GM18873 (cell line): ENCODE data around the gene ARID1A.
"Not testable (repeated sequence)": the region's sequence is repeated elsewhere in the genome, so short reads cannot be mapped to it uniquely, and the experiment has no call there.

Source experiments
- ATAC-seq: cut with Tn5 transposase; IDR thresholded peaks from one replicate; pipeline ENCODE4 v1.9.1; 2021; ENCODE audit warnings: mild to moderate bottlenecking, moderate library complexity, moderate number of reproducible peaks; ENCODE audit not compliant: unreplicated experiment, low FRiP score

ARID1A gene

DNA sequence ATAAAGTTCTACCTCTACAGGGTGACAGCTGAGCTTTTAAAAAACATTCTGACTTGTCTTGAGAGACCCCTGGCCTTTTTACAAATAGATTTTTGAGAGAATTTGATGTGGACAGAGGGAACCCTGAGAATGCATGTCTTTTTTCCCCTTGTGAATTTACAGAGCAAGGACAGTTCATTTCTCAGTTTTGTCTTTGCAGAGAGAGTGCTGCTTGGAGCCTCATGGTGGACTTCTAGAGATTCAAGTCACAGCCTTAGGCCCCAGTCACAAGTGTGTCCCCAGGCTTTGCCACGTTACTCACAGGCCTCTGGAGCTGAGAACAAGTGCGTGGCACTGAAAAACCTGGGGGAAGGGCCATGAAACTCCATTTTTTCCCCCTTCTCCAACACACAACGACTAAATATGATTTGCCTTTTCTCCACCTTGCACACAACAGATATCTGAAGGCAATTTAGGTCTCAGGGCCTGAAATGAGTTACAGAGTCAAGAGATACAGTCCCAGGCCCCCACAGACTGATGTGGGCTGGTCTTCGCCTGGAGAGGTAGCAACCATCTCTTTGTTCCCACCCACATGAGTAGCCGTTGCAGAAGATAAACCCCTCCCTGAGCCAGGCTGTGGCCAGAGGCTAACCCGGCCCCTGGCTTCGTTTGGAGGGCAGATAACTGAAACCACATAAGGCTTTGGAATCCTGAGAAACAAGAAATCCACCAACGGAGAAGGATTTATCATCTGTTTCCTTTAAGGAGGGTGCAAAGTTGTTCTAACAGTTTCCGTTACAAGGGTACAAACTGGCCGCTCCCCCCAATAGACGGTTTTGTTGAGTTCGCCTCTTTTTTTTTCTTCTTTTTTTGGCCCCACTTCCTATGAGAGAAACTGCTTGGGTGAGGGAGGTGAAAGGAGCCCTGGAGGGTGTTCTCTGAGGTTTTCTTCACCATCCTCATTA lies 90.9 kb downstream of the ARID1A start:
- no peak for ATAC-seq

DNA sequence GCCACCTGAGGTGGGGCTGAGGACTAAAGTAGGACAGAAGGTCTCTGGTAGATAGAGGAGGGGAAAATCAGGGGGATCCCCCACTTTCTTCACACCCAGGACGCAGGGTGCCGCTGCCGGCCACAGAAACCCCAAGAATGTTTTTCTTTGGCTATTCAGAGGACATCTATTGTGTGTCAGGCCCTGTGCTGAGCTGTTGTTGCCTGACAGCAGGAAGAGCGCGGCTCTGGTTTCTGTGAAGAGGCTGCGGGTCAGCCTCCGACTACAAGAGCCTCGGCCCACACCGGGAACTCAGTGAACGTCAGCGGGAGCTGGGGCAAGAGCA lies 91.5 kb downstream of the ARID1A start:
- peak; percentile 38 for ATAC-seq

DNA sequence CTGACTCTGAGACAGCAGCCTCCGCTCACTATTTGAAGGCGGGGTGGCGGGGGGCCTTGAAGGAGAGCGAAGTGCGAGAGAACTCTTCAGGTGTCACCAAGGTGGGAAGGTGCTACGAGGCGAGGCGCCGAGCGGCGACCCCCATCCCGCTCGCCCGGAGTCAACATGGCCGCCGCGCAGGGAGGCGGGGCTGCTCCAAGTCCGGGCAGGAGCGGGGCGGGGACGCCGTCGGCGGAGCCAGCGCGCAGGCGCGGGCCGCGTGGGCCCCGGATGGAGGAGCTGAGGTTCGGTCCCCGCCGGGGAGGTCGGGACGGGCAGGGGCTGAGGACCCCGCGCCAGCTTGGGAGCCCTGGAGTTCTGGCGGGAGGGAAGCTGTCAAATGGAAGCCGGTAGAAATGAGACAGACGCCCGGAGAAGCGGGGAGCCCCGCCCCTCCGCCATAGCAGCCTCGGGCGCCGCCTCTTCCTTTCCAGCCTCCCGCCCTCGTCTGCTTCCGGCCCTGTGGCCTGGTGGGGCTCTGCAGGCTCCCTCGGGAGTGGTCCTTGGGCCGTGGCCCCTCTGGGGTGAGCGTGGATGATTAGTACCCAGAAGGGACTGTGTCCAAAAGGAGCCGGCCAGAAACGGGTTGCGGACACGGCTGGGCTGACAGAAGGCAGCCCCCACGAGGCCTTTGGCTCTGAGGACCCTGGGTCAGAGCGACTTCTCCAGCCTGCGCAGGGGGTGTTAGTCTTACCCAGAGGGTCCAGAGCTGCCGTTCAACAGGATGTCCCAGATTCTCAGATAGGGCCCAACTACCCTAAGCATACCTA lies 92.1 kb downstream of the ARID1A start, which contains the start of gene PIGV:
PIGV (plus strand) TSS at position 245 of the 809 bp plus-strand sequence. CDS start 2,866 bp downstream, outside the sequence.
- peak; percentile 58 for ATAC-seq

DNA sequence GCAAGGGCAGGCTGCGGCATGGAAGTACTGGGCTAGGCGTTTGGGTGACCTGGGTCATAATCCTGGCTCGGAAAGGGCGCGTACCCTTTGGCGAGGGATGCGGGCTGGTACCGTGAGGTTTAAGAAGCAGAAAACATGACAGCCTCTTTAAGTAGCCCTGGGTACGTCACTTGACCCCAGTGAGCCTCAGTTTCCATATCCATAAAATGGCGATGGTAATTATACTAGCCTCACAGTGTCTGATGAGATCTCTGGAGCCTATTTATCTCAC lies 92.6 kb downstream of the ARID1A start:
- no peak for ATAC-seq

DNA sequence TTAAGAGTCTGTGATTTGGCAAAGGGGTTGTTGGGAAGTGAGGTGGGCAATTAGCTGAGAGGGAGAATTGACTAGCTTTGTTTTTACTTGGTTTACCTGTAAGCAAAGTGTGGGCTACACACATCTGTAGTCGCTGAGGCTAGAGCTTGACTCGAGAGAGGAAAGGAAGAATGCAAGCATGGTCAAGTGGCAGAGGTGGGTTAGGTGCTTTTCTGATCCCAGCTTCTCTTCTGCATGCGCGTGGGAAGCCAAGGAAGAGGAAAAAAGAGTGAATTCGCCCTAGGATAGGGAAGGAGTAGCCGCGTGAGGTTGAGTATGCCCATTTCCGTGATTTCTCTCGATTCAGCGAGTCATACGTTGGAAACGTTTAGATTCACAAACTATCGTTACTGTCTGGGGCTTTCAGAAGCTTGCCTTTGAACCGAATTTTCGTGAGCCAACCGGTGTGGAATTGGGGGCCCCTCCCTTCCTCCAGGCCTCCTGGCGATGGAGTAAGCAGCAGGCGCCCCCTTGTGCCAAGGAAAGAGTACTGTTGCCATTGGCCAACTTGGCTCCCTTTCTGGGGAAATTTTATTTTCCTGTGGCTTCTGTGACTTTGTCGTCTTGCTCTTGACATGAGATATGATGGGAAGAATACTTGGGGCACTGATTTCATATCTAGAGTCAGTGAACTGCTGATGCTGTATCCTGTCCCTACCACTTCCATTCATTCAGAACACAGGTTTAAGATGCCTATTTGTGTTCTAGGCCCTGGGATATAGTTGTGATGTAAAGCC lies 93.2 kb downstream of the ARID1A start:
- ATAC-seq, result no peak

DNA sequence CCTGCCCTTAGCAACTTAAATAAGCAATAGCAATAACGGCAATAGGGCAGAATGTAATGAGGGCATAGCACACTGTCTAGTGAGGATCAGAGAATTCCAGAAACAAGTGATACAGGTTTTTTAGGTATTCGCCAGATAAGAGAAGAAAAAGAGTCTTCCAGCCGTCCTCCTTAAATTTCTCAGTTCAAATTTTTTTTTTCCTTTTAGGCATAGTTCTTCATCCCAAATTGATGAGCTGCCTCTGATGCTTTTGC lies 93.7 kb downstream of the ARID1A start:
- ATAC-seq, result no peak

DNA sequence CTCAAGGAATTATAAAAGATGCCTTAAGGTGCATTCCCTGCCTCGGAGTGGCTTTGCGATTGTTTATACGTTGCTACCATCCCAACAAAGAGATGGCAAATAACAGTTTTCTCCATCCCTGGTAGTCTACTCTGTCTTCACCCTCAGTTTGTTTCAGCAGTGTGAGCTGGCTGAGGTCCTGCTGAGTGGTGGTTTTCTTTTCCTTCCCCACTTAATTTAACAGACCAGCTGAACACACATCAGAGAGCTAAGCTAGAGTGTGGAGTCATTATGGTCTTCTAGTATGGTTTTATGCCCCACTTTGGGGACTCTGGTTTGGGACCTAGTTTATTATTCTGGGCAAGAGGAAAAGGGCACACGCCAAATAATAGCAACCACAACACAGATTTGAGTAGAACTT lies 94.1 kb downstream of the ARID1A start:
- no peak for ATAC-seq

DNA sequence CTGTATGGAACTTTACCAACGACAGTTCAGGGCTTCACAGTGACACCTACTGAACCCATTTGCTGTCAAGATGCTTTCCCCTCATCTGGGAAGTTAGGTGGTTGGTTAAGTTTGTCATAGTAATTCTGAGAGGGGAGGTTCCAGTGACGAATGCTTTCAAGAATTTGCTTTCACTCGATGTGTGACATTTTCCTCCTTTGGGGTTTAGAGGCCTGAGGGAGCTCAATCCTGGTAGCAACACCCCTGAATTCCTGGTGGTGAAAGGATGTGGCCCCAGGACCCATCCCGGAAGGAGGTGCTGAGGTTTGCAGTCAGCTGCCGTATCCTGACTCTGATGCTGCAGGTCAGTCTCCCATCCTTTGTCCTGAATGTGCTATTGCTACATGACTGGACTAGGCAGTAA lies 94.7 kb downstream of the ARID1A start:
- no peak for ATAC-seq

DNA sequence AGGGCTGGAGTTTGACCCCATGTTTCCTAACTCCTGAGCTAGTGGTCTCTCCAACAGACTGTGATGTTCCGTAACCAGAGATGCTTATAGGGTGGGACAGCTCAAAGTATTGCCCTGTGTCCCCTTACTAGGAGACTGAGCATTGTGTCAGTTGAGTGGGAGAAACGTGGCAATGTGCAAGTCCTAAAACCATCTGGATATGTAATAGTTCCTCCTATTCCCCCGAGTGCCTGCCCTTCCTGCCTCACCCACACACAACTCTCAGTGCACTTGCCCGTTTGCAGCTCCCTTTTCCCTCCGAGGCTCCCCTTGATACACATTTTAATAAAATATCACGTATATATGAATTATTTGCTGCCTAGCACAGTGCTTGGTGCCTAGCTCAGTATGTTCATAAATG lies 95.3 kb downstream of the ARID1A start:
- no peak for ATAC-seq

DNA sequence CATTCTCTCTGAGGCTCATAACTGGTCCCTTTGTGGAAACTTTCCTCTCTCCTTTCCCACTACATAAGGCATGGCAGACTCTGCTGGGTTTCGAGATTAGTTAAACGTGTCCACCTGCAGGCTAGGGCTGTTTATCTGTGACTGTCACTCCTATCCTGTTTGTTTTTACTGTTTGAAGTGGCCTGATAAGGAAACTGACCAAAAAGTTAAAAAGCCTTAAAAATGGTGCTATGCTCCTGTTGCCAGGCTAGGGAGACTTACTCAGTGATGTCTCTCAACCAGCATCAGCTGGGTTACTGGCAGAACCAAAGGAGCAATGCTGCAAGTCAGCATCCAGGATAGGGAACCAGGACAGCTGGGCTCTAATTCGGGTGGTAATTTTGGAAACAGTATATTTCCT lies 95.8 kb downstream of the ARID1A start:
- ATAC-seq, result no peak

DNA sequence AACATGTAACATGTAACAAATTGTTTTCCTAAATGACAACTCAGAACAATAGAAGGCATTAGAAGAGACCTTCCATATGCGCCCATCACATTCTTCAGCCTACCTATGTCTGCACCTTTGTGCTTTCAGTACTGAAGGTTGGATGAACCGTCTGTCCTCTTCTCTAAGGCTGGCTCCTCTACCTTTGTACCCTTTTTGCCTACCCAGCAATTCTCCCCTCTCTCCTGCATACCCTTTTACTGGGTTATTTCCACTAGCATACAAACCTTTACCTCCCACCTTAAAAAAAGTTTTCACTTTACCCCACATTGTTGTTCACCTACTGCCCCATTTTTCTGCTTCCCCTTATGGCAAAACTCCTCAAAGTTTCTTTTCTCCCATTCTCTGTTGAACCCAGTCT lies 97.1 kb downstream of the ARID1A start:
- no peak for ATAC-seq

DNA sequence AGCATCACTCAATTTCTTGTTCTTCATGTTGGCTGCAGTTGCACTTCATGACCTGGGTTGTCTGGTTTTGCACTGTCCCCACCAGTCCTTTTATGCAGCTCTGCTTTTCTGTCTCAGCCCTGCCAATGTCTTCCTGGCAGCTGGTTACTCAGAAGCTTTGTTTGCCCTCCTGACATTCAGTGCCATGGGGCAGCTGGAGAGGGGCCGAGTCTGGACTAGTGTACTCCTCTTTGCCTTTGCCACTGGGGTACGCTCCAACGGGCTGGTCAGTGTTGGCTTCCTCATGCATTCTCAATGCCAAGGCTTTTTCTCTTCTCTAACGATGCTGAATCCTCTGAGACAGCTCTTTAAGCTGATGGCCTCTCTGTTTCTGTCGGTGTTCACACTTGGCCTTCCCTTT lies 98.6 kb downstream of the ARID1A start:
- no peak for ATAC-seq

DNA sequence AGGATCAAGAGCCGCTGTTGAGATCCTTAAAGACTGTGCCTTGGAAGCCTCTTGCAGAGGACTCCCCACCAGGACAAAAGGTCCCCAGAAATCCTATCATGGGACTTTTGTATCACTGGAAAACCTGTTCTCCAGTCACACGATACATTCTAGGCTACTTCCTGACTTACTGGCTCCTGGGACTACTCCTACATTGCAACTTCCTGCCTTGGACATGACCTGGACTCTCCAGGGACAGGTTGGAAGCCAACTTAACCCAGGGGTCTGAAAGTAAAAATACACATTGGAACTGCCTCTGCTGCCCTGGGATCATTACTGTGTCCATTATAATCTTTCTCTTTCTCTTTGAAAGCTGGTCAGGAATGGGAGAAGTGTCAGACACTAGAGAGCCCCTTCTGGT lies 101.8 kb downstream of the ARID1A start:
- no peak for ATAC-seq

DNA sequence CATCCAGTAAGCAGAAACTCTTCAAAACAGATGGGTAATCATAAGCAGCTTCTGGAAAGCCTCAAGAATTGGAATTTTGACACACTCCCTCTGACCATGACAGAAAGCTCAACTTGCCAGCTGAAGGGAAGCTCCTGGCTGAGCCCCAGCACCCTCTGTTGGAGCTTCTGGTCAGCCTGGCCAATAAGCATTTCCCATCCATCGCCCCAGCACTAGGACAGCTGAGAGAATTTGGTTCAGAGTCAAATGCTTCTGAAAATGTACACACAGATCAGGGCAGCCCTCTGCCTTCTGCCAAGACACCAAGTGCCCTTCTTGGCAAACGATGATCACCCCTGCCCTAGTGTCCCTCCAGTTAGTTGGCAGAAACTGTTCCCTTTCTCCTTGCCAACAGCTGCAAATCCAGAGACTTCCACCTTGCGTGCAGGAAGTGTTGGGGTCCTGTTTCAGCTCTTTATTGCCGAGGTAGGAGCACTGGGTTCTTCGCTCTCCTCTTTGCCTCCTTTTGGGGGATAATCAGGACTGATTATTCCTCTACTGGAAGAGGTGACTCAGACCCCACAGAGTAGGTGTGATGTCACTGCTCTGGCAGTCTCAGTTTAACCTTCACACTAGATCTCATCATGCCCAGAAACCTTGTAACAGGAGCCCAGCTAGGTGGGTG lies 103.8 kb downstream of the ARID1A start:
- ATAC-seq, result no peak

DNA sequence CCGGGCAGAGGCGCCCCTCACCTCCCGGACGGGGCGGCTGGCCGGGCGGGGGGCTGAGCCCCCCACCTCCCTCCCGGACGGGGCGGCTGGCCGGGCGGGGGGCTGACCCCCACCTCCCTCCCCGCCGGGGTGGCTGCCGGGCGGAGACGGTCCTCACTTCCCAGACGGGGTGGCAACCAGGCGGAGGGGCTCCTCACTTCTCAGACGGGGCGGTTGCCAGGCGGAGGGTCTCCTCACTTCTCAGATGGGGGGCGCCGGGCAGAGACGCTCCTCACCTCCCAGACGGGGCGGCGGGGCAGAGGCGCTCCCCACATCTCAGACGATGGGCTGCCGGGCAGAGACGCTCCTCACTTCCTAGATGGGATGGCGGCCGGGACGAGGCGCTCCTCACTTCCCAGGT lies 108.1 kb downstream of the ARID1A start:
- not testable (repeated sequence) for ATAC-seq

DNA sequence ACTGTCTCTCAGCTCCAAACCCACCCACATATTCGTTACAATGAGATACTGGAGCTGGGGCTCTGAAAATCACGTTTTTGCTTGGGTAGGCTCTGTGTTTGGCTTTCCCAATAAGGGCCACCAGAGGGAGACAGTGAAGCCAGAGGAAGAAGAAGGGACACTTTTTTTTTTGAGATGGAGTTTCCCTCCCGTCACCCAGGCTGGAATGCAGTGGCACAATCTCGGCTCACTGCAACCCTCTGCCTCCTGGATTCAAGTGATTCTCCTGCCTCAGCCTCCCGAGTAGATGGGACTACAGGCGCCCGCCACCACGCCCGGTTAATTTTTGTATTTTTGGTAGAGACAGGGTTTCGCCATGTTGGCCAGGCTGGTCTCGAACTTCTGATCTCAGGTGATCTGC lies 114.3 kb downstream of the ARID1A start:
- ATAC-seq, result not testable (repeated sequence)

DNA sequence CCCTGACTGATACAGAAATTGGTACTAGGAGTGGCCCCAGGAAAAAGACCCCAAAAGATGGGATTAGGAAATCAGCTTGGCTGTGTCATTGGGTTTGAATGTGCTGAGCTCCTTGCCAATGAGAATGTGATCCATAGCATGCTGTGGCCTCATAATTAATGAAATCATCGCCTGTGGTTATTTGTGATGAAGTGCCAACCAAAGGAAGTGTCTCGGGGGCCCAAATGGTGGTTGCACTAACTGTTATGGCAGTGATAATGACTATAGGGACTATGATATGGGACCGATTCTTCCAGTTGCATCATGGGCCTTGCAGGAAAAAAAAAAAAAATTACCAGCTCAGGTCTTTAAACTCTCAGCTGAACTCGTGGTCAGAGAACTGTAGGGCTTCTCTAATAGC lies 115.2 kb downstream of the ARID1A start:
- ATAC-seq, result no peak

DNA sequence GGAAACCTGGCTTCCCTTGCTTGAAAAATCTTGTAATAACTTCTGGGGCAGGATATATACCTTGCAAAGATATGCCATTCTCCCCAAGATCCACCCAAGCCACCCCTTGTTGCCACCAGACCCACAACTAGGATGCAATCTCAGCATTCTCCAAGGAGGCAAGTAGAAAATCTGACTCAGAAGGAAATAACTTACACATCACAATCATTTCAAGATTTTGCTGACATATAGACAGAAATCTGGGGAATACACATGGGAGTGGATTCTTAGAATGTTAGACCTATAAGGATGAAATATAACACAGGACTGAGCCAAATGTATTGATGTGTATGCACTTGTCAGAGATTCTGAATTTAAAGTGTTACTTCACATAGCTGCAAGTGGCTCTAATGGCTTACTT lies 115.9 kb downstream of the ARID1A start:
- no peak for ATAC-seq

DNA sequence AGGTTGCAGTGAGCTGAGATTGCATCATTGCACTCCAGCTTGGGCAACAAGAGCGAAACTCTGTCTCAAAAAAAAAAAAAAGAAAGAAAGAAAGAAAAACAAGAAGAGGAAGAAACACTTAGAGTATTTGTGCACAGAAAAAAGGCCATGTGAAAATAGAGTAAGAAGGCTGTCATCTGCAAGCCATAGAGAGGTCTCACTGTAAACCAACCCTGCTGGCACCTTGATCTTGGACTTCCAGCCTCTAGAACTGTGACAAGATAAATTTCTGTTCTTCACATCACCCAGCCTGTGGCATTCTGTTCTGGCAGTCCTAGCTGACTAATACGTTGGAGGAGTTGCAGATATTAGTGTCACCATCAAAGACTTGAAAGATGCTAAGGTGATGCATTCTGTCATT lies 118.6 kb downstream of the ARID1A start:
- ATAC-seq, result no peak

DNA sequence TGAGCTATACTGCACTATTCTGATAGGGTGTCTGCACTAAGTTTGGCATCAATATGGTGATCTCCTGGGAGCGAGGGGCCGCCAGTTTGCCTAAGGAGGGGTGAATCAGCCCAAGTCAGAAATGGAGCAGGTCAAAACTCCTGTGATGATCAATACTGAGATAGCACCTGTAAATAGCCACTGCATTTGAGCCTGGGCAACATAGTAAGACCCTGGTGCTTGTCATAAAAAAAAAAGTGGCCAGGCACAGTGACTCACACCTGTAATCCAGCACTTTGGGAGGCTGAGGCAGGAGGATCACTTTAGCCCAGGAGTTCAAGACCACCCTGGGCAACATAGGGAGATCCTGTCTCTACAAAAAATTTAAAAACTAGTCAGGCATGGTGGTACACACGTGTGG lies 119.1 kb downstream of the ARID1A start:
- no peak for ATAC-seq

DNA sequence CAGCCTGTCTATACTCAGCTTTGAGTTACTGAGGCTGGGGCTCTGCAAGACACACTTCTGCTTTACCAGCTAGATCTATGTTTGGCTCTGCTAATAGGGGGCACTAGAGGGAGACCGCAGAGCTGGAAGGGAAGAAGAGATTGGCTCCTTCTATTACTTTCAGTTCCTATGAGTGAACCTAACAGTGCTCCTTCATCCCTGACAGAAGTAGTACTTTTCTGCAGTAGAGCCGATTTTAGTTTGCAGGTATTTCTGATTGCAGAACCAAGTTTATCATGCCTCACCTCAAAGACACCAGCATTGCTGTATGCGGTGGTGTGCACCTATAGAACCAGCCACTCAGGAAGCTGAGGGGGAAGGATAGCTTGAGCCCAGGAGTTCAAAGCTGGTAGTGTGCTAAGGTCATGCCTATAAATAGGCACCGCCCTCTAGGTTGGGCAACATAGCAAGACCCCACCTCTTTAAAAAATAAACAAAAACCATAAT lies 125.0 kb downstream of the ARID1A start:
- ATAC-seq, result no peak
